Ovary (tissue), 3 donors: ENCODE data around the gene RALBP1.

Experiments
- POLR2A ChIP-seq: fragments of 450-650 bp; IDR thresholded peaks from one replicate; pipeline ENCODE4 v1.6.1; 2017; ENCODE audit warnings: antibody characterized with exemption, mild to moderate bottlenecking, moderate library complexity
- TF ChIP-seq, protein P1 (sequence below), 3 donors: fragments of 450-650 bp in 2 of 3; fragments of 200-600 bp in 1 of 3; IDR thresholded peaks; one replicate each; pipeline versions ENCODE4 v1.5.1 to v1.8.0; 2016 to 2022; ENCODE audit warnings: antibody characterized with exemption in 3 of 3, mild to moderate bottlenecking in 1 of 3
- donor health status: DM: no; HTN: no; CAD: no.

DNA sequence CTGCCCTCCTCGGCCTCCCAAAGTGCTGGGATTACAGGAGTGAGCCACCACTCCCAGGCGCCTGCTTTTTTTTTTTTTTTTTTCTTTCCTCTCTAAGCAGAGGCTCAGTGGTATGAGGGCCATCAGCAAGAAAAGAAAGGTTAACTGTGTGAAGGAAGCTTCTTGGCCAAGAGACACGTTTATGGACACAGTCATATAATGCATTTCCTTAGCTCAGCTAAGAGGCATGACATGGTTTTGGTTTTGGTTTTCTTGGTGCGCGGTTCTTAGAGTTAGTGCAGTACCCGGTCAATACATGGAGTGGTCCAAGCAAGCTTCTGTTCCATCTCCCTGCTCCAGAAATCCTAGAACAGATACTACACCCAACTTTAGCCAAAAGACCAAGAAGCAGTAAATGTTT, 42.6 kb downstream of the RALBP1 start:
- TF ChIP-seq, protein P1, sequence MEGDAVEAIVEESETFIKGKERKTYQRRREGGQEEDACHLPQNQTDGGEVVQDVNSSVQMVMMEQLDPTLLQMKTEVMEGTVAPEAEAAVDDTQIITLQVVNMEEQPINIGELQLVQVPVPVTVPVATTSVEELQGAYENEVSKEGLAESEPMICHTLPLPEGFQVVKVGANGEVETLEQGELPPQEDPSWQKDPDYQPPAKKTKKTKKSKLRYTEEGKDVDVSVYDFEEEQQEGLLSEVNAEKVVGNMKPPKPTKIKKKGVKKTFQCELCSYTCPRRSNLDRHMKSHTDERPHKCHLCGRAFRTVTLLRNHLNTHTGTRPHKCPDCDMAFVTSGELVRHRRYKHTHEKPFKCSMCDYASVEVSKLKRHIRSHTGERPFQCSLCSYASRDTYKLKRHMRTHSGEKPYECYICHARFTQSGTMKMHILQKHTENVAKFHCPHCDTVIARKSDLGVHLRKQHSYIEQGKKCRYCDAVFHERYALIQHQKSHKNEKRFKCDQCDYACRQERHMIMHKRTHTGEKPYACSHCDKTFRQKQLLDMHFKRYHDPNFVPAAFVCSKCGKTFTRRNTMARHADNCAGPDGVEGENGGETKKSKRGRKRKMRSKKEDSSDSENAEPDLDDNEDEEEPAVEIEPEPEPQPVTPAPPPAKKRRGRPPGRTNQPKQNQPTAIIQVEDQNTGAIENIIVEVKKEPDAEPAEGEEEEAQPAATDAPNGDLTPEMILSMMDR (IDR thresholded peaks at IDR 0.05): no peak
- no peak for TF ChIP-seq POLR2A
